ENCODE measurements around the gene PACS2. TPM values are rescaled to one million over a fixed set of nuclear protein-coding genes. Genes with fewer than 3 reads are reported as not detected.

The PACS2 gene
- total and polyA plus RNA-seq, 4 donors = 37.9 to 87.2 (median 71.0) TPM

DNA sequence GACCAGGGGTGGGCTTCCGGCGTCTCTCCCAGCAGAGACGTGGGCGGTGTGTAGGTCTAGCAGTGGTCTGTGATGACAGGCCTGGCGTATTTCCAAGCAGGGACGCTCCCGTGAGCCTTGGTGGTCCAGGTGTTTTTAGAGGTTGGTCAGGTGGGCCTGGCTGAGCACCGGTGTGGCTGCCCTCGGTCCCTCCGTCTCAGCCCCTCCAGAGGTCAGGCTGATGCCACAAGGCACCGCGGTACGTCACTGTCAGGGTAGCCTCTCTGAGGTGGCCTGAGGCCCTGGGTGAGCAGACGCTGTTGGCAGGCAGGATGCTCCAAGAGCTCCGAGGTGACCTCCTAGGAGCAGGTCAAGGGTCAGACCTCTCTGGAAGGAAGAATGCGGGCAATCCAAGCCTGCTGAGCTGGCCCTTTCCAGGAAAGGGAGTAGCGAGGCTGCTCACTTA is 118.6 kb downstream of the PACS2 start:
- H3K4me3 ChIP-seq = no peak overlapping the region
- WGBS, 2 donors = 84 to 91% methylated on average over 17 of the region's 17 CpGs
- H3K4me1 ChIP-seq (ENCODE audit: control insufficient read depth in 5 of 5, insufficient read depth in 5 of 5, low read length in 5 of 5) = peaks cover 0 to 4% (median 0%) of the 10 kb centered on the region in 5 donors
- DNase-seq = no peak
- H3K36me3 ChIP-seq (ENCODE audit: control insufficient read depth in 4 of 4, insufficient read depth in 4 of 4, low read length in 4 of 4) = peaks cover 0 to 3% (median under 1%) of the 10 kb centered on the region in 4 donors
- no peaks in the 10 kb centered on the region for H3K9me3 ChIP-seq (ENCODE audit: control insufficient read depth in 4 of 4, insufficient read depth in 3 of 4, low read length in 3 of 4)
- TF ChIP-seq CTCF (IDR thresholded peaks at IDR 0.05; ENCODE audit: control extremely low read depth, extremely low read depth) = no peak
- no peak for ATAC-seq (ENCODE audit: insufficient read depth, low FRiP score)
- no peaks in the 10 kb centered on the region for H3K27me3 ChIP-seq (ENCODE audit: control insufficient read depth in 3 of 3, insufficient read depth in 3 of 3, low read length in 2 of 3)
- H3K27ac ChIP-seq (ENCODE audit: low read depth in 1 of 2, low read length in 1 of 2) = no peak overlapping the region
- no peak overlapping the region for H3K9ac ChIP-seq (ENCODE audit: insufficient read depth in 1 of 2, low read length in 2 of 2)

DNA sequence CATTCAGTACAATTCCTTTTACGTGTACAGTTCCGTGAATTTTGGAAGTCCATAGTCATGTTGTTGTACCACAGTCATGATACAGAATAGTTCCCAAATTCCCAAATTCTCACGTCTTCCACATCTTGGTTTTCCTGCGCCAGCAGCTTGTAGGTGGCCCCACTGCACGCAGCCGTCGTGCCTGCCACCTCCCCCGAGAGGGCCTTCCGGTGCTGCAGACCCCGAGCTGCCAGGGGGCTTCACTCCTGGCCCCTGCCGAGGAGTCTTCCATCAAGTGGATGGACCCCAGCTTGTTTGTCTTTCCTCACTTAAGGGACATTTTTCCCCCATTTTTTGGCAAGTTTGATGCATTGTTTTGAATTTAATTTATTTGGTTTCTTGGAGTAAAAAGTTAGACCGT is 121.9 kb downstream of the PACS2 start:
- Histone ChIP-seq H3K27me3 (ENCODE audit: control insufficient read depth in 3 of 3, insufficient read depth in 3 of 3, low read length in 2 of 3) (no peaks in the 10 kb centered on the region), H3K36me3 (ENCODE audit: control insufficient read depth in 4 of 4, insufficient read depth in 4 of 4, low read length in 4 of 4) (peaks cover 0 to 20% (median 0%) of the 10 kb centered on the region in 4 donors), H3K9me3 (ENCODE audit: control insufficient read depth in 4 of 4, insufficient read depth in 3 of 4, low read length in 3 of 4) (no peaks in the 10 kb centered on the region), H3K4me3 (no peak overlapping the region), H3K27ac (ENCODE audit: low read depth in 1 of 2, low read length in 1 of 2) (no peak overlapping the region), H3K9ac (ENCODE audit: insufficient read depth in 1 of 2, low read length in 2 of 2) (no peak overlapping the region), H3K4me1 (ENCODE audit: control insufficient read depth in 5 of 5, insufficient read depth in 5 of 5, low read length in 5 of 5) (no peaks in the 10 kb centered on the region)
- DNase-seq = no peak
- WGBS, 2 donors = 87 to 92% methylated on average over 12 of the region's 12 CpGs
- no peak for TF ChIP-seq CTCF (IDR thresholded peaks at IDR 0.05; ENCODE audit: control extremely low read depth, extremely low read depth)
- ATAC-seq (ENCODE audit: insufficient read depth, low FRiP score) = no peak

- Histone ChIP-seq H3K27me3 (ENCODE audit: control insufficient read depth in 3 of 3, insufficient read depth in 3 of 3, low read length in 2 of 3) (no peaks in the 10 kb centered on the region), H3K9ac (ENCODE audit: insufficient read depth in 1 of 2, low read length in 2 of 2) (no peak overlapping the region), H3K36me3 (ENCODE audit: control insufficient read depth in 4 of 4, insufficient read depth in 4 of 4, low read length in 4 of 4) (peaks cover 0 to 21% (median 0%) of the 10 kb centered on the region in 4 donors), H3K9me3 (ENCODE audit: control insufficient read depth in 4 of 4, insufficient read depth in 3 of 4, low read length in 3 of 4) (no peaks in the 10 kb centered on the region), H3K4me1 (ENCODE audit: control insufficient read depth in 5 of 5, insufficient read depth in 5 of 5, low read length in 5 of 5) (no peaks in the 10 kb centered on the region), H3K27ac (ENCODE audit: low read depth in 1 of 2, low read length in 1 of 2) (no peak overlapping the region), H3K4me3 (no peak overlapping the region)
- no peak for TF ChIP-seq CTCF (IDR thresholded peaks at IDR 0.05; ENCODE audit: control extremely low read depth, extremely low read depth)
- ATAC-seq (ENCODE audit: insufficient read depth, low FRiP score) (no peak), DNase-seq (no peak)
- WGBS, 2 donors = 87 to 92% methylated on average over 30 to 31 of the region's 31 CpGs
These were observed 122.6 kb downstream of the PACS2 start for GRCh38 chr14:105436891-105437722.
